GM21529 (cell line): ENCODE data around the gene CGB1.
"Not testable (repeated sequence)": the region's sequence is repeated elsewhere in the genome, so short reads cannot be mapped to it uniquely, and the experiment has no call there.

Experiments used
- ATAC-seq: cut with Tn5 transposase; IDR thresholded peaks from one replicate; pipeline ENCODE4 v1.9.1; 2021; ENCODE audit not compliant: unreplicated experiment

CGB1 gene

DNA sequence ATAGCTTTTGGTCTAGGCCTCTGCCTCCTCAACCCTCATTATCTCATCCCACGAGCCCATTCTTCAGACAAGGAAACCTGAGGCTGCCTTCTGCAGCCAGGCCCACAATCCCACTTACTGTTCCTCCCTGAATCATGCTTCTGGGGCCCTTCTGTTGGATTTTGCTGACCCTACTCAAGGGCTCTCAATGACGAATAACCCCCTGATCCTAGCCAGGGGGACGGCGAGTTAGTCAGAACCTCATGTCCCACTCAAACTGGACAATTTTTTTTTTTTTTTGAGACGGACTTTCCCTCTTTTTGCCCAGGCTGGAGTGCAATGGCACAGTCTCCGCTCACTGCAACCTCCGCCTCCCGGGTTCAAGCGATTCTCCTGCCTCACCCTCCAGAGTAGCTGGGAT is 14.6 kb downstream of the CGB1 start:
- ATAC-seq, result no peak

DNA sequence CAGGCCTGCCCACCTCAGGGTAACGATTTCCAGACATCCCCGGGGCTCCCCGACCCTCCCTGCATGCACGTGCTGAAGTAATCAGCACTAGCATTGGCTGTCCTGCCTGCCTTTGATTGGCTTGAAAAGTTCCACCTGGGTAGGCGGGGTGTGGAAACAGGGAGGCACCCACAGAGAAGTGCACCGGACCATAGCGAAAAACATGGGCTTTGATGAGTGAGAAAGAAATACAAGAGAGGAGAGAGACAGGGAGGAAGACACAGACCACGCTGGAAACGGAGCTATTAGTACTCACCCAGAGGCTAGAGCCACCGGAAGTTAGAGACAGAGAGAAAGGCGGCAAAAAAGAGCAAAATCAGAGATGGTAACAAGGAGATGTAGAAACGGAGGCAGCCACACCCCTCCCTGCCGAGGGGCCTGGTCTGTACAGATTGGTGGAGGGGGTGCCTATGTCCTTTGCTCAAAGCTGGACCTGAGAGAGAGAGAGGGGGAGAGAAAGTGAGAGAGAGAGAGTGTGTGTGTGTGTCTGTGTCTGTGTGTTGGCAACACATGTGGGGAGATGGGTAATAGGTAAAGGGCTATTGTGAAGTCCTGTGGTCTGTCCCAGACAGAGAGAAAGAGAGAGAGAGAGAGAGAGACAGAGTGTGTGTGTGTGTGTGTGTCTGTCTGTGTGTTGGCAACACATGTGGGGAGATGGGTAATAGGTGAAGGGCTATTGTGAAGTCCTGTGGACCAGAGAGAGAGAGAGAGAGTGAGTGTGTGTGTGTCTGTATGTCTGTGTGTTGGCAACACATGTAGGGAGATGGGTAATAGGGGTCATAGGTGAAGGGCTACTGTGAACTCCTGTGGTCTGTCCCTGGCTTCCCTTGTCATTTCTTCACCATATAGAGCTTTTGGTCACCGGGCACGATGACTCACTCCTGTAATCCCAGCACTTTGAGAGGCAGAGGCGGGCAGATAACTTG is 15.5 kb downstream of the CGB1 start:
- no peak for ATAC-seq

DNA sequence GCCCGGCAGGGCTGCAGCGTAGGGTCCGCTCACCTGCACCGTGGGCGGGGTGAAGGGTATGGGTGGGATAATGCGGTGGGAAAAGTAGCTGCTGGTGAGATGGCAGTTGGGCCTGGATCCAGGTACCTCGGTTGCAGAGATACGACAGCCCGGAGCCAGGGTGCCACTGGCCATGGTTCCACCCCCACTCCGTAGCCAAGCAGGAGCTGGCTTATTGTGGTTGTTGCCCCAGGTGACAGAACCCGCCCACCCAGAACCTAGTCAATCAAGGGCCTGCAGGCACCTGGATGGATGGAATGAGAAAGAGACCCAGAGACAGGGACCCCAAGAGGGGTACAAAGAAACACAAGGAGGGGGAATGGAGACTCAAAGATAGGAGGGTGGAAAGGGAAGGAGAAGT is 16.4 kb downstream of the CGB1 start:
- no peak for ATAC-seq

DNA sequence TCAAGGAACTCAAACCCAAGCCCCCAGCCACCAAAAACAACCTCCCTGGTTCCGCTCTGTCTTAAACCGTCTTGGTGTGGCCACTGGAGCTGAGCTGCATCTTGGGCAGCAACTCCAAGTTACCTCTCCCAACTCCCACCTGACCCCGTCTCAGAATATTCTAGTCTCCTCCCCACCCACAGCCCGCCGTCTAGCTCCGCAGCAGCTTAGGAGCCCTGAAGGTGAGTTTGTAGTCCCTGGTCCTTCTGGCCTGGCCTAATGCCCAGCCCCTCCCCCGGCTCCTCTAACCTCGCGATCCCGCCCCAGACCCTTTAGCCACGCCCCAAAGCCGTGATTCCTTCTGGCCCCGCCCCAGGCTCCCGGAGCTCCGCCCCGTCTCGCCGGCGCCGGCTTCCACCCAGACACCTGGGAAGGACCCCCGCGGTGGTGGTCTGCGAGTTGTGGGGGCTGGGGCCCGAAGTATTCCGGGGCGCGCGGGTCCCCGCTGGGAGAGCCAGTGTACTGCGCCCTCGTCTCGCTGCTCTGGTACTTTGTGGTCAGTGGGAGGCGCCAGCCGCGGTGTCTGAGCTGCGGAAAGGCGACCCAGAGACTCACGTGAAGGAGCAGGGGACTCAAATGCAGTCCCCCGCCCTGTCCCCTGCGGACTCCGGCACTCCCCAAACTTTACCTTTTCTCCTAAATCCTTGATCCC is 17.3 kb downstream of the CGB1 start:
- no peak for ATAC-seq

DNA sequence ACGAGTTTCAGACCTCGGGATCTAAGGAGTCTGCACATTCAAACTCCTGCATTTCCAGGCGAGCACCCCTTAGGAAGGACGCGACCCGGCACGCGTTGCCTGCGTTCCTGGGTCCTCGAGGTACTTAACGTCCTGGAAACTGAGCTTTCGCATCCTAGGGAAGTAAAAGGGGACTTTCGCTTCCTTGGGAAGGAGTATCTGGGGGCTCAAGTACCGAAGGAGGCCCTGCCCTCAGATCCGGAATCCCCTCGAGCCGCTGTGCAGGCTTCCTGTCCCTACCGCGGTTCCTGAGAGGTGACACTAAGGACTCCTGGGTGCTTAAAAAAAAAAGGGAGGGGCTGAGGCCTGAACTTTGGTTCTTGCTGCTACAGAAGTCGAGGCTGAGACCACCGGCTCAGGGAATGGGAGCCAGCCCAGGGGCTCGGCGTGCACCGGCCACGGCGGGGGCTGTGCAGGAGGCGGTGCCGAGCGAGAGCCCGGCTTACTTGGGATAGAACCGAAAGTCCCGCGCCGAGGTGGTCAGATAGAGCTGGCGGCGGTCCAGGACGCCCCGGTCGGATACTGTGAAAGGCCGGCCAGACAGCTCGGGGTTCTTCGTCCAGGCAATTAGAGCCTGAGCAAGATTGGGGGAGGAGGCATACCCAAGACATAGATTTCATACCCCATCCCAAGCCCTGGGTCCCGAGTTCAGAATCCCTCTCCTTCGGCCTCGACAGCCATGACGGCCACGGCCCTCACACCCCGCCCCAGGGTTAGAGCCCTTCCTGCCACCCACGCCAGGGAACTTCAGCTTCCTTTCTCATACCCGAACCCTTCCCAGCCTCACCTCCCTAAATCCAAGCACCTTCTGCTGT is 18.1 kb downstream of the CGB1 start:
- not testable (repeated sequence) for ATAC-seq

DNA sequence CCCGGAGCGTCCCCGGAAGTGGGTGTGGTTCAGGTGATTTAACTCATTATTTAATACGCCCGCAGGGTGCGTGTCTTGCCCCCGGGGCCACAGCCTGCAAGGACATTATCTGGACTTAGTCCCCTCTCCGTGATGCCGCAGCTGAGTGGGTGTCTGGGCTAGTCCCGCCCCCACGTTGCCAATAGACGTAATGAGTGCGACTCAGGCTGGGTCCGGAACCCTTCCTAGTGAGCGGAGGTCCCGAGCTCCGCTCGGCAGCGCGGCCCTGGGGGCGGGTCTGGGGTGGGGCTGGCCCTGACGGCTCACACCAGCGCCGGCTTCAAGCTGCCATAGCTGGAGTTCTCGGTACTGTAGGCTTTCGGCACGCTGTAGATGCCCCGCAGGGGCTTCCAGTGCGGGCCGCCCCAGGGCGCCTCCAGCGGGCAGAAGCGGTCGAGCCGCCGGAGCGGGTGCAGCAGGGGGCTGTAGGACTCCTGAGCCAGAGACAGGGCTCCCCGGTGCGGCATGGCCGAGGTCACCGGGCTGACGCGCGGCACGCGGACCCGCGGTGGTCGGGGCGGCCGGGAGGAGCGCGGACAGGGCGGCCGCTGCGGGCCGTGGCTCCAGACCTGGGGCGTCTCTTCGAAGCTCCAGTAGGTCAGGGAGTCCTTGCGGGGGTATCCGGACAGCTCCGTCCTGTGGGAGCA is 18.9 kb downstream of the CGB1 start:
- no peak for ATAC-seq

DNA sequence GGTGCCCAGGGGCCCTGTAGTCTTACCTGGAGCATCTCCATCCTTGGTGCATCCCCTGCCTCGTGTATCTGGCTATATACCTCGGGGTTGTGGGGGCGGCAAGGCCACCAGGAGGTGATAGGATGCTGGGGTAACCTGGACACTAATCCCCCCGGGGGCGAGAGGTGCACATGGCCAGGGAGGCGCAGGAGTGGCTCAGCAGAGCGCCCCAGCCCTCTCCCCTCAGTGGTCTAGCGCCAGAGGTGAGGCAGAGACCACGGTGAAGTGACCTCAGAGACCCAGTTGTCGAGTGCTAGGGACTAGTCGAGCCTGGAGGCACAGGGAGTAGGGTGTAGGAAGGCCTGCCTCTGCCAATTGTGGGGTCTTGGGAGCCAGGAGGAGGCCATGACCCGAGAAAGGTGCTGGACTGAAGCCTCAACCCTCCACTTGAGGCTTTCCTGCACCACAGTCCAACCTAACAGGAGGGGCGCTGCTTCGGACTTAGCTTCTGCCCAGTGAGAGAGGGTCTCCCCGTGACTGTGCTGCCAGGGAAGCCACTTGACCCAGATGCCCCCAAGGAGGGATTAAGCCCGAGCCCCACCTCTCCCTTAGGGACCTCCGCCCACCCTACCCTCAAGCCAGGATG is 19.5 kb downstream of the CGB1 start, which contains the start of gene LHB:
Gene LHB (minus strand): TSS at position 51 of the 625 bp plus-strand sequence. CDS start 10 bp downstream, at position 41.
- ATAC-seq, result no peak

DNA sequence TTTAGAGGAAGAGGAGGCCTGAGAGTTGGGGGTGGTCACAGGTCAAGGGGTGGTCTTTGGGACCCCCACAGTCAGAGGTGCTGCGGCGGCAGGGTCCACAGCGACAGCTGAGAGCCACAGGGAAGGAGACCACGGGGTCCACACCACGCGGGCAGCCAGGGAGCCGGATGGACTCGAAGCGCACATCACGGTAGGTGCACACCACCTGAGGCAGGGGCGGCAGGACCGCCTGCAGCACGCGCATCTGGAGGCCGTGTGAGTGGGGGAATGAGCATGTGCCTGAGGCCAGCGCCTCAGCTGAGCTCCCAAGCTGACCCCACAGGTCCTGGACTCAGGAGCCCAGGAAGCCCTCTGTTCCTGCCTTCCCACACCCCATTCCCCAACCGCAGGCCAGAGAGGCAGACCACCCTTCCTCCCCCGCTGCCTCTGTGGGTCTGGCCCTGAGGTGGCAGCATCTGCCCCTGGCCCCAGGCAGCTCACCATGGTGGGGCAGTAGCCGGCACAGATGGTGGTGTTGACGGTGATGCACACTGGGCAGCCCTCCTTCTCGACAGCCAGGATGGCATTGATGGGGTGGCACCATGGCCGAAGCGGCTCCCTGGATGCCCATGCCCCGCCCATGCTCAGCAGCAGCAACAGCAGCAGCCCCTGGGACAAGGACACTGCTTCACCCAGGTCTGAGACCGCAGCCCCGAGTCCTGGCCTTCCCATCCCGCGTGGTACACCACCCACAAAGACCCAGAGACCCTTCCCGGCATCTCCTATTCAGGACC is 20.4 kb downstream of the CGB1 start:
- no peak for ATAC-seq

DNA sequence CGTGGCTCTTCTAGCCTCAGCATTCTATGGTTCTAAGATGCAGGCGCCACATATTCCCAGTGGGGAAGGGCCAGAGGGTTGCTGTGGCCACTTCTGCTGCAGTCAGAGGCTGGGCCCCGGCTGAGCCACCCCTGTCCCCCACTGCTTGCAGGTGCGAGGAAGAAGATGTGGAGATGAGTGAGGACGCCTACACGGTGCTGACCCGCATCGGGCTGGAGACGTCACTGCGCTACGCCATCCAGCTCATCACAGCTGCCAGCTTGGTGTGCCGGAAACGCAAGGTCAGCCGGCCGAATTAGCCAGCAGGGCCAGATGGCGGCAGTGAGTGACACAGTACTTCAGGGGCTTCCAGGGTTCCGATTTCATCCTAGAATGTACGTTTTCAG is 21.8 kb downstream of the CGB1 start:
- no peak for ATAC-seq

DNA sequence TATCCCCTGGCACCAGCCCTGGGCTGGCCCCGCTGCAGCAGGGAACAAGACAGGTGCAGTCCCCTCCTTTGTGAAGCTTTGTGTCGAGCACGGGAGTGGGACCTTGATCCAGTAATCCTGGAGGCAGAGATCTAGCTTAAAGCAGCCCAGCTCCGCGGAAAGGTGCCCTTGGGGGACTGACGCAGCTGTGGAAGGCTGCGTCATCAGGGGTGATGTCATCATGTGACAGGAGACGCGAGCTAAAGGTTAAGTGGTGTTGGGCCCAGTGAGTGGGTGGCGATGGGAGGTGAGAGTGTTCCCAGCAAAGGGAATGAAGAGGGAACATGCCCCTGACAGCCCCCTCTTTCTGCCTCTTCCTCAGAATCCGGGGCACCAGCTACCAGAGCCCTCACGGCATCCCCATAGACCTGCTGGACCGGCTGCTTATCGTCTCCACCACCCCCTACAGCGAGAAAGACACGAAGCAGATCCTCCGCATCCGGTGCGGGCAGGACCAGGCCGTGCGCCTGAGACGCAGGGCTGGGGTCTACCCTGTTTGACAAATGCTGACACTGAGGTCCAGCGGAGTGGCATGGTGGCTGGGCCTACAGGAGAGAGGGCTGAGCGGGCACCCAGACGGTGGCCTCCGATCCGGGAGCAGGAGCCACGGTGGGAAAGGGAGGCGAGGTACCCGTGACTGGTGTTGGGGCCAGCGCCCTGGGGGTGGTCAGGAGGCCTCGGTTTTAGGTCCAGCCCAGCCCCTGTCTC is 22.4 kb downstream of the CGB1 start:
- ATAC-seq, result no peak

DNA sequence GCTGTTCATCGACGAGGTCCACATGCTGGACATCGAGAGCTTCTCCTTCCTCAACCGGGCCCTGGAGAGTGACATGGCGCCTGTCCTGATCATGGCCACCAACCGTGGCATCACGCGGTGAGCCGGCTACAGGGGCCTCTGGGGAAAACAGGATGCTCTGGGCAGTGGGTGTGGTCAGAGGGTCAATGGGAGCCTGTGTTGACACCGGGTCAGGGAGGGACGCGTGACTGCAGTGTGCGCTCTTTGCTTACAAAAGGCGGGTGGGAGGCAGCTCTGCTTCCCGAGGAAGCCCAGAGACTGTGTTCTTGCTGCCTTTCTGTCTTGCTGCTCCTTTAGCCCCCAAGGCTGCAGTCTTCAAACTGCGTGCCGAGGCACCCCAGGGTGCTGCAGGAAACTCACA is 25.5 kb downstream of the CGB1 start:
- no peak for ATAC-seq

DNA sequence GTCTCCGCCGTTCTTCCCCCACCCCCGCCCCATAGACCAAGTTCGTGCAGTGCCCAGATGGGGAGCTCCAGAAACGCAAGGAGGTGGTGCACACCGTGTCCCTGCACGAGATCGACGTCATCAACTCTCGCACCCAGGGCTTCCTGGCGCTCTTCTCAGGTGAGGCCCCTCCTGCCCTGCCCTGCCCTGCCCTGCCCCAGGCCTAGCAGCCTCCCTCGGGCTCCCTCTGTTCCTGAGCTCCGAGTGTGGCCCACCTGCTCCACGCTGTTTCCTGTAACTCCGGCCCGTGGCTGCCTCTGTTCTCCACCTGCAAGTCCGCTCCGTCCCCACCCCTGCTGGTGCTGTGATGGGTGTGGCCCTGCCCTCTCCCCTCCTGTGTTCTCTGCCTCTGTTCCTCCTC is 26.2 kb downstream of the CGB1 start:
- no peak for ATAC-seq

DNA sequence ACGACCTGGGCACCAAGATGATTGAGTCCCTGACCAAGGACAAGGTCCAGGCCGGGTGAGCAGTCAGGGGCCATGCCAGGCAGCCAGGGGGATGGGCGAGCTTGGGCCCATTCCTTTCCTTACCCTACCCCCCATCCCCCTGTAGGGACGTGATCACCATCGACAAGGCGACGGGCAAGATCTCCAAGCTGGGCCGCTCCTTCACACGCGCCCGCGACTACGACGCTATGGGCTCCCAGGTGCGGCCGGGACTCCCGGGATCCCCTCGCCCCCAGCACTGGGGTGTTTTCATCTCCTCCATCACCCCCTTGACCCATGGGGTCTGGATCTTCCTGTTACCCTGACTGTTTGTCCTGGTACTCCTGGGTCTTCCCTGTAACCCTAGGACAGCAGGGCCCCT is 26.9 kb downstream of the CGB1 start:
- ATAC-seq, result no peak

DNA sequence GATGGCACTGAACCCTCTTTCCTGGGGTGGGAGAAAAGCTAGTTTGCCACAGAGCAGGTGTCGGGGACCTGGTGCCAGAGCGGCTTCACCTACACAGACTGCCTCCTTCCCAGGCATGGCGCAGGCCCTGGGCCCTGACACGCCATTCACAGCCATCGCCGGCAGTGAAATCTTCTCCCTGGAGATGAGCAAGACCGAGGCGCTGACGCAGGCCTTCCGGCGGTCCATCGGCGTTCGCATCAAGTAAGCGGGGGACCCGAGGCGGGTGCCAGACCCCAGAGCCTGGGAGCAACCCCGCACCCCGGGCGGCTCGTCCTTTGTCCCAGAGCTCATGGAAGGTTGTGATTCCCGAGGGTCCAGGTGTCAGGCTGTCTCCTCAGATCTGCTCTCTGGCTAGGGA is 29.8 kb downstream of the CGB1 start:
- ATAC-seq, result no peak

DNA sequence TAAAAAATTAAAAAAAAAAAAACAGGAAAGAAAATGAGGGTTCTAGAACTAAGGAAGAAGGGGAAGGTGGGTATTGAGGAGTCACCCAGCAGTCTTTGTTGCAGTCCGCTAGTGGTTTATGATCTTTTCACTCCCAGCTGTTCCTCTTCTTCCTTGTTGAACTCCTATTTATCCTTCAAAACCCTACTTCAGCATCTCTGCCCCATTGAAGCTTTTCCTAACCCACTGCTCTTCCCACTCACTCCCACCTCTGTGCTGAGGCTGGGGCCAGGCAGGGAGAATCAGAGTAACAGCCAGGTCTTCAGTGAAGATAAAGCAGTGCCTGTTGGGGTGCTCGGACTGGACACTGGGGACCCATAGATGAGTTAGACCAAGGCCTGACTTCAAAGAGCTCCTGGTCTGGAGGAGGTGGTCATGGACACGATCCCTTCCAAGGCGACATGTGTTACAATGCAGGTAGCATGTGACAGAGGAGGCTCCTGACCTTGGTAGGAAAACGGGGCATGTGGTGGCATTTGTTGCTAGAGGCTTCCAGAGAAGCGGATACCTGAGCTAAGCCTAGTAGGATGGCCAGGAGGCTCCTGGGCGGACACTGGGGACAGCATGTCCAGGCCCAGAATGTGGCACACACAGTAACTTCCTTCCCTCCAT is 31.6 kb downstream of the CGB1 start:
- no peak for ATAC-seq

DNA sequence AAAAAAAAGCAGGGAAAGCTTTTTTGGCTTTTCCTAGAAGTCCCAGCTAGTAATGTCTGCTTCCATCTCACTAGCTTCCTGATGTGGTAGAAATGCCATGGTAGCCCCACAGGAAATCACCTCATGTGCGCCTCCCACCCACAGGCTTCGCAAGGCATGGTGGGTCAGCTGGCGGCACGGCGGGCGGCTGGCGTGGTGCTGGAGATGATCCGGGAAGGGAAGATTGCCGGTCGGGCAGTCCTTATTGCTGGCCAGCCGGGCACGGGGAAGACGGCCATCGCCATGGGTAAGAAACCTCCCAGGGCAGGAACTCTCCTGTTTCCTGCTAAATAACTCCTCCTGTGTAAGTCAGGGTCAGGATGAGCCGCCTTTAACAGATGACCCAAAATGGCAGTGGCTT is 32.6 kb downstream of the CGB1 start:
- no peak for ATAC-seq

DNA sequence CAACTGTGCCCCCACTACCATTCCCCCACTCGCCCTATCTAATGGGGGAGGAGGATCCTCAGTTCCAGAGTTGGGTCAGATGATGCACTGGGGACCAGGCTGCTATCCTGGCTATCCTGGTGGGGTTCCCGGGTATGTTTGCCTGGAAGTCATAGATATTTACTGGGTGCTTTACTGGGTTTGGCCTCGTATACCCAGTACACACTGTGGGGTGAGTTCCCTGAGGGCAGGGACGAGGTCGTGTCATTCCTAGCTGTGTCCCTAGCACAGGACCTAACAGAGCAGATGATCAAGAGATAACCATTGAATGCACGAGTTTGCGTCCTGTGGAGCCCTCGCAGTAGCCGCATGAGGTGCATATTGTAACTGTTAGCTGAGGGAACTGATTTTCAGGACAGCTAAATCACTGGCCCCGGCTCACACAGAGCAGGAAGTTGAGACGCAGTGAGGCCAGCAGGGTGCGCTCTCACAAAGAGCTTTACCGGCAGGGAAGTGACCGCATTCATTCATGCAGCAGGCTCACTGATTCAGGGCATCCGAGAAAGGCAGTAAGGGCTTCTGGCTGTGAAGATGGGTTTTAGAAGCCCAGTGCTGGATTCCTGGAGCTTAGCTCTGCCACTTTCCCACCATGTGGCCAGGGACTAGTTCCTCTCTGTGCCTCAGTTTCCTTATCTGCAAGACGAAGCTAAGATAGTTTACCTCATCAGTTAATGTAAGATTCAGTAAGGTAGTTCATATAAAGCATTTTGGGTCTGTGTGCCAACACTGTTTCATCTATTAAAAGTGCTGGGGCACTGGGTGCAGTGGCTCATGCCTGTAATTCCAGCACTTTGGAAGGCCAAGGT is 37.0 kb downstream of the CGB1 start:
- ATAC-seq, result no peak
